Mesothelial cell of epicardium (in vitro differentiated cells): ENCODE measurements around the gene GRIP2. TPM values are rescaled to one million over a fixed set of nuclear protein-coding genes. Genes with fewer than 3 reads are reported as not detected.

Source experiments
- DNase-seq, 2 experiments: peaks; one replicate each; pipeline ENCODE4 v3.0.0; 2021; ENCODE audit warnings: low spot score in 2 of 2; ENCODE audit not compliant: unreplicated experiment in 2 of 2
- H3K27ac Mint-ChIP-seq: 2 replicates; pipeline ENCODE4 v1.8.0; 2021; ENCODE audit warnings: mixed read lengths
- H3K27me3 Mint-ChIP-seq: 2 replicates; pipeline ENCODE4 v1.8.0; 2021; ENCODE audit warnings: low read depth, mixed read lengths
- H3K36me3 Mint-ChIP-seq: 2 replicates; pipeline ENCODE4 v1.8.0; 2021; ENCODE audit warnings: mixed read lengths
- H3K4me1 Mint-ChIP-seq: 2 replicates; pipeline ENCODE4 v1.8.0; 2021; ENCODE audit warnings: mixed read lengths
- H3K4me3 Mint-ChIP-seq: 2 replicates; pipeline ENCODE4 v1.8.0; 2021; ENCODE audit warnings: mild to moderate bottlenecking, moderate library complexity, mixed read lengths
- H3K9me3 Mint-ChIP-seq: 2 replicates; pipeline ENCODE4 v1.8.0; 2021; ENCODE audit warnings: mixed read lengths
- total RNA-seq: library from RNA; stranded (reverse); gene quantifications from 3 replicates; pipeline ENCODE4 v1.2.1, GENCODE V29; 2021
- TF ChIP-seq, protein P1 (sequence below): fragments of 200-600 bp; sonication (generic); IDR thresholded peaks from one replicate; pipeline ENCODE4 v1.5.0; 2021; ENCODE audit warnings: antibody characterized with exemption; ENCODE audit not compliant: unreplicated experiment

Gene GRIP2
- total RNA-seq, 1 donor from 2014 or later, result 1.1 TPM

DNA sequence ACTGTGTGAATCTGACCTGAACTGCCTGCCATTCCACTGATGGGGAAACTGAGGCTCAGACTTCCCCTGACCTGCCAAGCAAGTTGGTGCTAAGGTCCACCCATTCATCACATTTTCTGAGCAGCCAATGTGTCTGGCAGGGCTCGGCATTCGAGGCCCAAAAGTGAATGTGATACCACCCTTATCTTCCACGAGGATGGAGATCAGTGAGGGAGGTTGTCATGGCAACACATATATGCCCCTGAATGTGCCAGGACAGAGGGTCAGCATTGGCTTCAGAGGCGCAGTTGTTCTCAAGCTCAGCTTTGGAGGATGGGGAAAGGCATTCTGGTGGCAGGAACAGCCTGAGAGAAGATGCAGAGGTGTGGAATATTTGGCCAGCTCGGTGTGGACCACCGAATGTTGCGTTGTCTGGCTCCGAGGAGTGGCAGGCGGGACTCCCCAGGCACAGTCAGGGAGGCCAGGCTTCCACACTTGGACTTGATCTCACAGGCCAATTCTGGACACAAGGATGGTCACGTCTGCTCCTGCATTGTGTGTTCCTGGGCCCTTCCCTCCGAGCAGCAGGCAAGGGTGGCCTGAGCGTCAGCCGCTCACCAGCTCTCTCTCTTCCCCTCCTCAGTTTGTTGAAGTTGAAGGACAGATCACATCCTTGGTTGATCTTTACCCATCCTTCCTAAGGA lies 63.4 kb downstream of the GRIP2 start:
- Mint-ChIP-seq H3K27me3 (no peaks in the 10 kb centered on the region), H3K4me1 (peaks cover 14% of the 10 kb centered on the region), H3K36me3 (peaks cover 42% of the 10 kb centered on the region), H3K27ac (no peak overlapping the region), H3K4me3 (no peak overlapping the region), H3K9me3 (peaks cover 10% of the 10 kb centered on the region)
- TF ChIP-seq, protein P1, sequence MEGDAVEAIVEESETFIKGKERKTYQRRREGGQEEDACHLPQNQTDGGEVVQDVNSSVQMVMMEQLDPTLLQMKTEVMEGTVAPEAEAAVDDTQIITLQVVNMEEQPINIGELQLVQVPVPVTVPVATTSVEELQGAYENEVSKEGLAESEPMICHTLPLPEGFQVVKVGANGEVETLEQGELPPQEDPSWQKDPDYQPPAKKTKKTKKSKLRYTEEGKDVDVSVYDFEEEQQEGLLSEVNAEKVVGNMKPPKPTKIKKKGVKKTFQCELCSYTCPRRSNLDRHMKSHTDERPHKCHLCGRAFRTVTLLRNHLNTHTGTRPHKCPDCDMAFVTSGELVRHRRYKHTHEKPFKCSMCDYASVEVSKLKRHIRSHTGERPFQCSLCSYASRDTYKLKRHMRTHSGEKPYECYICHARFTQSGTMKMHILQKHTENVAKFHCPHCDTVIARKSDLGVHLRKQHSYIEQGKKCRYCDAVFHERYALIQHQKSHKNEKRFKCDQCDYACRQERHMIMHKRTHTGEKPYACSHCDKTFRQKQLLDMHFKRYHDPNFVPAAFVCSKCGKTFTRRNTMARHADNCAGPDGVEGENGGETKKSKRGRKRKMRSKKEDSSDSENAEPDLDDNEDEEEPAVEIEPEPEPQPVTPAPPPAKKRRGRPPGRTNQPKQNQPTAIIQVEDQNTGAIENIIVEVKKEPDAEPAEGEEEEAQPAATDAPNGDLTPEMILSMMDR, result no peak
- DNase-seq, result no peak

DNA sequence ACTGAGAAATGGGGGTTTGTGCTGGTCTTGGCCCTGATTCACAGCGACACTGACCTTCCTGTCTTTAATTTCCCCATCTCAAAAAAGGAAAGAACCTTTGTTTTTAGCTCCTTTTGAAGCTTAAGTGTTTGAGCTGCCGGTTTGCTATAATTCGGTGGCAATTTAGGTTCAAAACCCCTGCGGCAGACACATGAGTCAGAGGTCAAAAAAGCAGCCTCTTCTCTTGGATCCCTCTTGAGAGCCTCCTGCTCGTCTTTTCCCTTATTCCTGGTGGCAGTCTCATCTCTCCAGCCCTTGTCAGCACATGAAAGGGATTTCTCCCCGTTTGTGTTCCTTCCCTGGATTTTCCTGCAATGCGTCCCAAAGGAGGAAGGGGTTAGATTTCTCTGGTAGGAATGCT lies 64.5 kb downstream of the GRIP2 start:
- Mint-ChIP-seq H3K36me3 (peaks cover 39% of the 10 kb centered on the region), H3K4me3 (no peak overlapping the region), H3K4me1 (peaks cover 14% of the 10 kb centered on the region), H3K27ac (no peak overlapping the region), H3K9me3 (peaks cover 10% of the 10 kb centered on the region), H3K27me3 (no peaks in the 10 kb centered on the region)
- DNase-seq, result no peak
- TF ChIP-seq, protein P1, result no peak

DNA sequence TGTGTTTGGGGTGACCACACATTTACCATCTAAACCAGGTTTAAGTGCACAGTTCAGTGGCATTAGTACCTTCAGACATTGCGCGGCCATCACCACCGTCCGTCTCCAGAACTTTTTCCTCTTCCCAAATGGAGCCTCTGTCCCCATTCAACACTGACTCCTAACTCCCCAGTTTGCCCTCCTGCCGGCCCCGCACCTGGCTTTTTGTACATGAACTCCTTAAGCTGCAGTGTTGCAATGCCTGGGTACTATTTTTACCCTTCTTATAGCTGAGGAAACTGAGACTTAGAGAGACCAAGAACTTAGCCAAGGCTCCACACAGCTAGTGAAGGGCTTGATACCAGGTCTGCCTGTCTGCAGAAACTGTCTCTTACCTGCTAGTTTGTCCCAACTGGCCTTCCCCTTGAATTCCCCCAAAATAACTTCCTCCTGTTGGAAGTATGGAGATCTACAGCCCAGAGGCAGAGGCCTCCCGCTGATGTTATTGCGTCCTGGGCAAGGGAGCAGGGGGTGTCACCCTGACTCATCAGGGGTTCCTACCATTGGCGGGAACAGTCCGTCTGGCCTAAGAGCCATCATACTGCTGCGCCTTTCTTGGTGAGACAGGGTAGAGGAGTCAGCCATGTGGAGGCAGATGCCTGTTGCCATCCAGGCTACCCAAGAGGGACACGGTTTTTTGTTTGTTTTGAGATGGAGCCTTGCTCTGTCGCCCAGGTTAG lies 65.6 kb downstream of the GRIP2 start:
- Mint-ChIP-seq H3K9me3 (peaks cover 10% of the 10 kb centered on the region), H3K27ac (no peak overlapping the region), H3K27me3 (no peaks in the 10 kb centered on the region), H3K36me3 (peaks cover 39% of the 10 kb centered on the region), H3K4me3 (no peak overlapping the region), H3K4me1 (peaks cover 14% of the 10 kb centered on the region)
- no peak for DNase-seq
- TF ChIP-seq, protein P1, result no peak

DNA sequence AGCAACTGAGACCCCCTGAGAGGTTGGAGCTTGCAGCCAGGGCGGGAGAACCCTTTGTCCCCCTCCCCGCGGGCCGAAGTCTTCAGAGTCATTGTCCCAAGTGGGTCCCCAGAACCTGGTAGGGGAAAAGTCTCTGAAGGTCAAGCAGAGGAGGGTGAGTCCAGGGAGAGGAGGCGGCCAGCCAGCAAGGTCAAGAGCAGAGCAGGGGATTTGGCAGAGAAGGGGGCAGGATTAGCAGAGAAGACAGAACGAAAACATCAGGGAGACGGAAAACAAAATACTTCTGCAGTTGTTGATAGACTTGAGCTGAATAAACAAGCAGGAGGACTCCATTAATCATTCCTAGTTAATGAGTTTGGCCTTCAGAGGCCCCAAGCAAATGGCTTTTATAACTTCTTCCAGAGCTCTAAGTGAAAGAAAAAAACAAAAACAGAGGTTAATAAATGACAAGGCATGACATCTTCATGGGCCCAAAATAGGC lies 66.7 kb downstream of the GRIP2 start:
- no peak for DNase-seq
- no peaks in the 10 kb centered on the region for H3K27me3 Mint-ChIP-seq
- H3K9me3 Mint-ChIP-seq, result peaks cover 8% of the 10 kb centered on the region
- peaks cover 14% of the 10 kb centered on the region for H3K4me1 Mint-ChIP-seq
- H3K4me3 Mint-ChIP-seq, result no peak overlapping the region
- TF ChIP-seq, protein P1, result no peak
- no peak overlapping the region for H3K27ac Mint-ChIP-seq
- H3K36me3 Mint-ChIP-seq, result peaks cover 32% of the 10 kb centered on the region

DNA sequence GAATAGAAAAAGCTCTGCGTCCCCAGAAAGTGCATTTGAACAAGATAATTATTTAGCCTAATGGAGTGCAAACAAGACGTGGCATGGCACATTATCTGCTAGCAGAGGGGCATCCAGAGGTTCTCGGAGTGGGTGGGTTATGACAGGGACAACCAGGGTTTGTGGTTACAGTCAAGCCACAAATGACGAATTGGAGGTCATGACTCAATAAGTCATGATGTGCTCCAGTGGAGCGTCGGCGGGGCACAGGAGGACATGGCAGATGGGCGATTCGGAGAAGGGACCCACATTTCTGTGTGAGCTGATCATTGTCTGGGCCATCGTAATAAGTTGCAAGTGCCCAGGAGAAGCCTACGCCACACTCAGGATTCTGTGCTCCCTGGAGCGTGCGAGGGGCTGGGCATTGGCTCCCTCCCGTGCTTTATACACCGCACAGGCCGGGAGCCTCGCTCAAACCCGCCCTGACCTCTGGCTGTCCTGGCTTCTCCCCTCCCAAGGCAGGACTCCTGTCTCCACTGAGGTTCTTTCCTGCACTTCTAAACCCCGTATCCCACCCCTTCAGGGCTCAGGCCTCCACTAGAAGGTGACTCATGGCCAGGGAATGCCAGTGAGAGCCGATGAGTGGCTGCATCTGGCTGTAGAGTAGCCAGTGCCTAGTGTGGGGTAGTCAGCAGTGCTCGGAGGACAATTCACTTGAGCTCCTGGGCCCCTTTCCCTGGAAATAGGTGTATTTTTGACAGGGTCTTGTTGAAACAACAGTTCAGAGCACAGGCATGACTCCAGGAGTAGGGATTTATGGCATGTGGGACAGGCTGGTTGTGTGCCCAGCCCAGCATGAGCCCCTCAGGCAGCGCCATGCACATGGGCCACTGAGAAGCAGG lies 67.4 kb downstream of the GRIP2 start:
- no peak for DNase-seq
- H3K27me3 Mint-ChIP-seq, result no peaks in the 10 kb centered on the region
- peak overlapping the region; percentile 56 for H3K27ac Mint-ChIP-seq
- H3K4me3 Mint-ChIP-seq, result no peak overlapping the region
- TF ChIP-seq, protein P1, result no peak
- H3K9me3 Mint-ChIP-seq, result peaks cover 4% of the 10 kb centered on the region
- peaks cover 27% of the 10 kb centered on the region for H3K36me3 Mint-ChIP-seq
- peaks cover 14% of the 10 kb centered on the region for H3K4me1 Mint-ChIP-seq
